Uterus (tissue), 2 donors: ENCODE results near the gene KRT4.

Experiments used
- POLR2A ChIP-seq, 2 donors: fragments of 450-650 bp; IDR thresholded peaks; one replicate each; pipeline ENCODE4 v1.6.1; 2016; ENCODE audit warnings: antibody characterized with exemption in 2 of 2, mild to moderate bottlenecking in 1 of 2, moderate library complexity in 1 of 2
- TF ChIP-seq, protein P1 (sequence below), 4 experiments: fragments of 200-600 bp in 2 of 4; fragments of 450-650 bp in 2 of 4; sonication (generic) in 2 of 4; IDR thresholded peaks; one replicate each; pipeline ENCODE4 v1.5.1; 2016 to 2019; ENCODE audit warnings: antibody characterized with exemption in 4 of 4, mild to moderate bottlenecking in 2 of 4, moderate library complexity in 1 of 4

- TF ChIP-seq, protein P1, sequence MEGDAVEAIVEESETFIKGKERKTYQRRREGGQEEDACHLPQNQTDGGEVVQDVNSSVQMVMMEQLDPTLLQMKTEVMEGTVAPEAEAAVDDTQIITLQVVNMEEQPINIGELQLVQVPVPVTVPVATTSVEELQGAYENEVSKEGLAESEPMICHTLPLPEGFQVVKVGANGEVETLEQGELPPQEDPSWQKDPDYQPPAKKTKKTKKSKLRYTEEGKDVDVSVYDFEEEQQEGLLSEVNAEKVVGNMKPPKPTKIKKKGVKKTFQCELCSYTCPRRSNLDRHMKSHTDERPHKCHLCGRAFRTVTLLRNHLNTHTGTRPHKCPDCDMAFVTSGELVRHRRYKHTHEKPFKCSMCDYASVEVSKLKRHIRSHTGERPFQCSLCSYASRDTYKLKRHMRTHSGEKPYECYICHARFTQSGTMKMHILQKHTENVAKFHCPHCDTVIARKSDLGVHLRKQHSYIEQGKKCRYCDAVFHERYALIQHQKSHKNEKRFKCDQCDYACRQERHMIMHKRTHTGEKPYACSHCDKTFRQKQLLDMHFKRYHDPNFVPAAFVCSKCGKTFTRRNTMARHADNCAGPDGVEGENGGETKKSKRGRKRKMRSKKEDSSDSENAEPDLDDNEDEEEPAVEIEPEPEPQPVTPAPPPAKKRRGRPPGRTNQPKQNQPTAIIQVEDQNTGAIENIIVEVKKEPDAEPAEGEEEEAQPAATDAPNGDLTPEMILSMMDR (IDR thresholded peaks at IDR 0.05) = no peak
- no peak for TF ChIP-seq POLR2A (IDR thresholded peaks at IDR 0.05)
Observed at GRCh38 chr12:52860102-52860823, 46.3 kb upstream of the KRT4 start.
